ENCODE data around the gene GABRB1. TPM values are rescaled to one million over a fixed set of nuclear protein-coding genes. Genes with fewer than 3 reads are reported as not detected.

The GABRB1 gene
- total and polyA plus RNA-seq, 2 donors (not counting 1 experiment from before 2014, with no cell fraction given), result not detected

DNA sequence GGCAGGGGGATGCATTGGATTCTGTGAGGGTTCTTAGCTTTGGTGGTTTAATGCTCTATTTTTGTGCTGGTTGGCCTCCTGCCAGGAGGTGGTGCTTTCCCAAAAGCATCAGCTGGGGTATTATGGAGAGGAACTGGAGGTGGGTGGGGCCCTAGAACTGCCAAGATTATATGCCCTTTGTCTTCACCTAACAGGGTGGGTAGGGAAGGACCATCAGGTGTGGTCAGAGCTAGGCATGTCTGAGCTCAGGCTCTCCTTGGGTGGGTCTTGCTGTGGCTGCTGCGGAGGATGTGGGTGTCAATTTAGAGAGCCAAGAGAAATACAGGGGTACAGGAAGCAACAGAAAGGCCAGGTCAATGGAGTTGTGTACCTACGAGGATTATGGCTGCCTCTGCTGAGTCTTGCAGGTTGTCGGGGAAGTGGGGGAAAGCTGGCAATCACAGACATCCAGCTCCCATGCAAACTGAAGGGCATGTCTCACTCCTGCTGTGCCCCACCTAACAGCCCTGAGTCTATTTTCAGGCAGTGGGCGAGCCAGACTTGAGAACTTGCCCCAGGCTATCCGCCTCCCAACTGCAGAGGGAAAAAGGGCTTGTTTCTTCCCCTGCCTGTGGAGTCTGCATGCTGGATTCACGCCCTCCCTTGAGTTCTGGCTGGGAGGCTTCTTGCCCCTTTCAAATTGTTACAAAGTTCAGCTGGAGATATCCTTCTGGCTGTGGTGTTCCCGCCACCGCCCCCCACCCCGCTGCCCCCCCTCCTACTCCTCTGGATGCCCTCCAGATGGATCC is 220.2 kb downstream of the GABRB1 start:
- WGBS (ENCODE audit: insufficient coverage), result 89% methylated on average over 6 of the region's 9 CpGs
- H3K36me3 ChIP-seq (replicated peaks in 1 of 2; ENCODE audit: control extremely low read depth in 1 of 2, control insufficient read depth in 1 of 2, extremely low read depth in 1 of 2, insufficient read depth in 2 of 2, low read length in 1 of 2), result no peaks in the 10 kb centered on the region
- no peak overlapping the region for H3K27ac Mint-ChIP-seq

DNA sequence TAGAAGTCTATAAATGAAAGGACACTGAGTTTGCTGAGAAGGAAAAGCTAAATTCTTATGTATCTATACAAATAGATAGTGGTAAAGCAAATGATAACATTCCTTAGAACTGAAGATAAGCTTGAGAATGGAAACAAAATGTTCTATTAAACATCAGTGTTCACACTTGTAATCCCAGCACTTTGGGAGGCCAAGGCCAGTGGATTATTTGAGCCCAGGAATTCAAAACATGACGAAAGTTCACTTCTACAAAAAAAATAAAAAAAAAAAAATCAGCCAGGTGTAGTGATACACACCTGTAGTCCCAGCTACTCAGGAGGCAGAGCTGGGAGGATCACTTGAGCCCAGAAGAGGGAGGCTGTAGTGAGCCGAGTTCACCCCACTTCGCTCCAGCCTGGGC is 232.4 kb downstream of the GABRB1 start:
- no peak overlapping the region for H3K4me3 Mint-ChIP-seq
- H3K9me3 ChIP-seq (ENCODE audit: control extremely low read depth in 1 of 3, control insufficient read depth in 2 of 3, insufficient read depth in 1 of 3, low read length in 2 of 3), result no peaks in the 10 kb centered on the region
- no peaks in the 10 kb centered on the region for H3K4me1 ChIP-seq (ENCODE audit: control insufficient read depth in 2 of 2, insufficient read depth in 2 of 2, low read length in 2 of 2)
- no peak overlapping the region for H3K4me3 ChIP-seq (ENCODE audit: control extremely low read depth in 1 of 5, extremely low read depth in 1 of 5, insufficient read depth in 1 of 5, low read depth in 2 of 5, low read length in 4 of 5)
- POLR2A ChIA-PET, result no interaction called here
- no peak for TF ChIP-seq CTCF (IDR thresholded peaks at IDR 0.05)
- no peak for TF ChIP-seq EZH2 (IDR thresholded peaks at IDR 0.05; ENCODE audit: borderline replicate concordance, insufficient read depth, low read depth, low read length, poor library complexity, severe bottlenecking)
- no peak overlapping the region for H2AFZ ChIP-seq (ENCODE audit: insufficient read depth, low read depth, low read length, poor library complexity, severe bottlenecking)
- intact Hi-C loops (cut with micrococcal nuclease), result no loop called here
- H3K4me1 Mint-ChIP-seq, result no peaks in the 10 kb centered on the region
- no peak overlapping the region for H3K27ac Mint-ChIP-seq
- no peaks in the 10 kb centered on the region for H3K27me3 ChIP-seq (replicated peaks in 1 of 4; ENCODE audit: control extremely low read depth in 1 of 4, control insufficient read depth in 3 of 4, insufficient read depth in 4 of 4, low read length in 3 of 4)
- H4K20me1 ChIP-seq (ENCODE audit: control insufficient read depth, insufficient read depth, low read length, poor library complexity, severe bottlenecking), result no peaks in the 10 kb centered on the region
- H3K9me3 Mint-ChIP-seq (ENCODE audit: insufficient read depth), result no peaks in the 10 kb centered on the region
- no peak for DNase-seq
- WGBS (ENCODE audit: insufficient coverage), result 100% methylated on average over 1 of the region's 3 CpGs
- no peak overlapping the region for H3K4me2 ChIP-seq (replicated peaks; ENCODE audit: low read depth, low read length, poor library complexity, severe bottlenecking)
- no peaks in the 10 kb centered on the region for H3K27me3 Mint-ChIP-seq
- CTCF ChIA-PET, result interaction anchor here (0.7 kb wide), 1 partner anchor 889 kb away, joined by 3 read pairs; no protein-coding TSS in a partner anchor
- no peak overlapping the region for H3K9ac ChIP-seq (ENCODE audit: low read length)
- ATAC-seq (ENCODE audit: low read depth), result no peak
- H3K79me2 ChIP-seq (ENCODE audit: control insufficient read depth, insufficient read depth, low read length), result no peaks in the 10 kb centered on the region
- H3K36me3 ChIP-seq (replicated peaks in 1 of 2; ENCODE audit: control extremely low read depth in 1 of 2, control insufficient read depth in 1 of 2, extremely low read depth in 1 of 2, insufficient read depth in 2 of 2, low read length in 1 of 2), result no peaks in the 10 kb centered on the region
- H3K27ac ChIP-seq (ENCODE audit: low read length in 2 of 2), result no peak overlapping the region

More for the DNA sequence above, 220.2 kb downstream of the GABRB1 start:
- Mint-ChIP-seq H3K4me3 (no peak overlapping the region), H3K9me3 (ENCODE audit: insufficient read depth) (peaks cover under 1% of the 10 kb centered on the region), H3K4me1 (no peaks in the 10 kb centered on the region), H3K27me3 (peaks cover 8% of the 10 kb centered on the region)
- Histone ChIP-seq H3K79me2 (ENCODE audit: control insufficient read depth, insufficient read depth, low read length) (no peaks in the 10 kb centered on the region), H3K9ac (ENCODE audit: low read length) (no peak overlapping the region), H2AFZ (ENCODE audit: insufficient read depth, low read depth, low read length, poor library complexity, severe bottlenecking) (no peak overlapping the region), H3K27ac (ENCODE audit: low read length in 2 of 2) (no peak overlapping the region), H3K4me1 (ENCODE audit: control insufficient read depth in 2 of 2, insufficient read depth in 2 of 2, low read length in 2 of 2) (no peaks in the 10 kb centered on the region), H3K27me3 (replicated peaks in 1 of 4; ENCODE audit: control extremely low read depth in 1 of 4, control insufficient read depth in 3 of 4, insufficient read depth in 4 of 4, low read length in 3 of 4) (no peaks in the 10 kb centered on the region), H4K20me1 (ENCODE audit: control insufficient read depth, insufficient read depth, low read length, poor library complexity, severe bottlenecking) (no peaks in the 10 kb centered on the region), H3K4me3 (ENCODE audit: control extremely low read depth in 1 of 5, extremely low read depth in 1 of 5, insufficient read depth in 1 of 5, low read depth in 2 of 5, low read length in 4 of 5) (no peak overlapping the region), H3K4me2 (replicated peaks; ENCODE audit: low read depth, low read length, poor library complexity, severe bottlenecking) (no peak overlapping the region), H3K9me3 (ENCODE audit: control extremely low read depth in 1 of 3, control insufficient read depth in 2 of 3, insufficient read depth in 1 of 3, low read length in 2 of 3) (peaks cover 0 to 7% (median 0%) of the 10 kb centered on the region in 3 donors)
- CTCF ChIA-PET, result no interaction called here
- DNase-seq, result no peak
- TF ChIP-seq EZH2 (IDR thresholded peaks at IDR 0.05; ENCODE audit: borderline replicate concordance, insufficient read depth, low read depth, low read length, poor library complexity, severe bottlenecking), result no peak
- intact Hi-C loops (cut with micrococcal nuclease), result no loop called here
- ATAC-seq (ENCODE audit: low read depth), result no peak
- POLR2A ChIA-PET, result no interaction called here

Measured in B cell (primary cell).